Mesenchymal stem cell (in vitro differentiated cells and primary cell): ENCODE data around the gene RAB2B. TPM values are rescaled to one million over a fixed set of nuclear protein-coding genes. Genes with fewer than 3 reads are reported as not detected.
A peak's percentile ranks its signal among the peaks of the same experiment; 100 is the strongest.

Experiments used
- DNase-seq: peaks from one replicate; pipeline ENCODE4 v3.0.0-alpha.2; 2013
- H2AFZ ChIP-seq: one replicate; pipeline ENCODE4 v1.6.1; 2013; ENCODE audit warnings: low read depth, mild to moderate bottlenecking, control low read depth, inconsistent platforms, low read length, moderate library complexity
- H2AK5ac ChIP-seq: 2 replicates; pipeline ENCODE4 v1.6.1; 2013; ENCODE audit warnings: low read length, moderate library complexity, mild to moderate bottlenecking, inconsistent platforms; ENCODE audit not compliant: severe bottlenecking
- H2BK120ac ChIP-seq: one replicate; pipeline ENCODE4 v1.6.1; 2013; ENCODE audit warnings: low read depth, mild to moderate bottlenecking, inconsistent platforms, low read length, moderate library complexity
- H2BK12ac ChIP-seq, 2 experiments: one replicate each; pipeline ENCODE4 v1.6.1; 2013; ENCODE audit warnings: inconsistent platforms in 2 of 2, low read length in 2 of 2, mild to moderate bottlenecking in 2 of 2, moderate library complexity in 2 of 2, control low read depth in 1 of 2
- H2BK15ac ChIP-seq: one replicate; pipeline ENCODE4 v1.6.1; 2013; ENCODE audit warnings: mild to moderate bottlenecking, low read depth, inconsistent platforms; ENCODE audit not compliant: poor library complexity, severe bottlenecking
- H2BK5ac ChIP-seq: 2 replicates; pipeline ENCODE4 v1.6.1; 2013; ENCODE audit warnings: low read depth, mild to moderate bottlenecking, low read length, control low read depth, inconsistent platforms; ENCODE audit not compliant: poor library complexity, severe bottlenecking
- H3K14ac ChIP-seq, 2 experiments: one replicate each; pipeline ENCODE4 v1.6.1; 2013; ENCODE audit warnings: inconsistent platforms in 2 of 2, low read length in 2 of 2, control low read depth in 1 of 2, mild to moderate bottlenecking in 1 of 2, moderate library complexity in 1 of 2
- H3K18ac ChIP-seq, 2 experiments: one replicate each; pipeline ENCODE4 v1.6.1; 2013; ENCODE audit warnings: inconsistent platforms in 2 of 2, low read length in 2 of 2, control low read depth in 1 of 2, low read depth in 1 of 2, mild to moderate bottlenecking in 1 of 2
- H3K23ac ChIP-seq, 2 experiments: one replicate each; pipeline ENCODE4 v1.6.1; 2013; ENCODE audit warnings: inconsistent platforms in 2 of 2, low read length in 2 of 2, mild to moderate bottlenecking in 2 of 2, moderate library complexity in 2 of 2, control low read depth in 1 of 2
- H3K27ac ChIP-seq: 2 replicates; pipeline ENCODE4 v1.5.1; 2013; ENCODE audit warnings: mild to moderate bottlenecking, moderate library complexity, low read length, control low read depth, inconsistent platforms; ENCODE audit not compliant: poor library complexity, severe bottlenecking
- H3K27me3 ChIP-seq, 2 experiments: 2 replicates each; pipeline versions ENCODE4 v1.6.1 to v1.7.0; 2013; ENCODE audit warnings: low read length in 2 of 2, mild to moderate bottlenecking in 2 of 2, moderate library complexity in 2 of 2, control low read depth in 1 of 2, inconsistent platforms in 1 of 2; ENCODE audit not compliant: control insufficient read depth in 1 of 2, insufficient read depth in 1 of 2
- H3K36me3 ChIP-seq, 2 experiments: 2 replicates each; pipeline versions ENCODE4 v1.6.1 to v1.7.0; 2013; ENCODE audit warnings: low read length in 2 of 2, control low read depth in 1 of 2, inconsistent platforms in 1 of 2, low read depth in 1 of 2, mild to moderate bottlenecking in 1 of 2; ENCODE audit not compliant: insufficient read depth in 2 of 2, control insufficient read depth in 1 of 2
- H3K4ac ChIP-seq, 2 experiments: one replicate each; pipeline ENCODE4 v1.6.1; 2013; ENCODE audit warnings: inconsistent platforms in 2 of 2, low read length in 2 of 2, mild to moderate bottlenecking in 2 of 2, moderate library complexity in 2 of 2, control low read depth in 1 of 2, low read depth in 1 of 2
- H3K4me1 ChIP-seq: 2 replicates; pipeline ENCODE4 v1.6.1; 2013; ENCODE audit warnings: low read depth, low read length, control low read depth; ENCODE audit not compliant: control insufficient read depth, insufficient read depth
- H3K4me2 ChIP-seq: 2 replicates; pipeline ENCODE4 v1.6.1; 2013; ENCODE audit warnings: low read length, mild to moderate bottlenecking, inconsistent platforms; ENCODE audit not compliant: poor library complexity, severe bottlenecking
- H3K4me3 ChIP-seq, 2 experiments: 2 replicates each; pipeline versions ENCODE4 v1.5.1 to v1.7.0; 2013; ENCODE audit warnings: low read length in 2 of 2, mild to moderate bottlenecking in 2 of 2, control low read depth in 1 of 2, low read depth in 1 of 2; ENCODE audit not compliant: insufficient read depth in 1 of 2
- H3K79me1 ChIP-seq: replicated peaks from 2 replicates; pipeline ENCODE4 v1.6.1; 2013; ENCODE audit warnings: mild to moderate bottlenecking, control low read depth, low read length, inconsistent platforms; ENCODE audit not compliant: poor library complexity, severe bottlenecking
- H3K9ac ChIP-seq: 2 replicates; pipeline ENCODE4 v1.7.0; 2013; ENCODE audit warnings: mild to moderate bottlenecking, low read length, moderate library complexity
- H3K9me3 ChIP-seq: 2 replicates; pipeline ENCODE4 v1.7.0; 2013; ENCODE audit warnings: mild to moderate bottlenecking, low read length; ENCODE audit not compliant: control insufficient read depth
- H4K8ac ChIP-seq: one replicate; pipeline ENCODE4 v1.6.1; 2013; ENCODE audit warnings: inconsistent platforms, mild to moderate bottlenecking, low read length, moderate library complexity
- H4K91ac ChIP-seq: one replicate; pipeline ENCODE4 v1.6.1; 2013; ENCODE audit warnings: mild to moderate bottlenecking, low read length, inconsistent platforms
- WGBS: methylation state at CpG from one replicate; pipeline ENCODE4 v1.1.7; 2013; ENCODE audit warnings: mixed read lengths; 5-methylcytosine and 5-hydroxymethylcytosine counted together
- polyA plus RNA-seq, 2 experiments: library from polyadenylated mRNA; stranded (reverse); fragments of 200-250 nt; gene quantifications; one replicate each; pipeline ENCODE4 v1.2.3, GENCODE V29; 2013

RAB2B gene
- 21.3 TPM for polyA plus RNA-seq (2013, experiment 1 of 2)
- 20.2 TPM for polyA plus RNA-seq (2013, experiment 2 of 2)

DNA sequence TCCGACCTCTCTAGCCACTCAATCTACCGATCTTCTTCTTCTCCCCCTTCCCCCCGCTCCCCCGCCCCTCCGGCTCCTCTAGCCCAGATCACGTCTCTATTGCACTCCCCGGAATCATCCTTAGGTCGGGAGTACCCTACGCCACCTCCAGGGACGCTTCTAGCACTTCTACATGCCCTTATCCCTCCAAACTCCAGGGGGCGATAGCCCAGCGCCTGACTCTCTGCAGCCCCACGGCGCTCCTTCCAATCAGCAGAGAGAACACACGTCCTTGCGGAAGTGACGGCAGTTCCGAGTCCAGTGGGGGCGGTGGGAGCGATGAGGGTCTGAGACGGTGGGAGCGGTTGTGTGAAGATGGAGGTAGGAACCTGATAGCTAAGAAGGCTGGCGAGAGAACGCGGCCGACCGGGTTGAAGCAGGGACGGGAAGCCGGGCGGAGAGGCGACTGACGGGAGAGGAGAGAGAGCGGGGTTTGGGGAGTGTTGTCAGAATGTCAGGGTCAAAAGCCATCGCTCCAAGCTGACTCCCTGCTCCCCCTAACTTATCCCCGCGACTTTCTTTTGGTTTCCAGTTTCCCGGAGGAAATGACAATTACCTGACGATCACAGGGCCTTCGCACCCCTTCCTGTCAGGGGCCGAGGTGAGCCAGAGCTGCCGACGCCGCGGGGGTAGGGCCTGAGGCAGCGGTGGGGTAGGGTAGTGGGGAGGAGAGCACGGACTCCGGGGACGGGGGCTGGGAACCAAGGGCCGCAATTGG, at the start of gene RAB2B, which contains the start of gene TOX4:
RAB2B (minus strand) TSS at position 35 of the 757 bp plus-strand sequence. CDS start 87 bp downstream, outside the sequence.
TOX4 (plus strand) TSS at position 271 of the 757 bp plus-strand sequence; CDS start at position 355, 84 bp downstream.
- H3K9ac ChIP-seq, result peak within 1 kb of the TSS; percentile 95
- H3K9me3 ChIP-seq, result no peaks in the 10 kb centered on the region
- no peak within 1 kb of the TSS for H2BK15ac ChIP-seq
- no peak within 1 kb of the TSS for H4K91ac ChIP-seq
- peak within 1 kb of the TSS; percentile 59 for H3K4me2 ChIP-seq
- H3K18ac ChIP-seq, result peak within 1 kb of the TSS; percentile 75 to 82
- WGBS, result under 1% methylated on average over 37 of the region's 49 CpGs
- H4K8ac ChIP-seq, result peak within 1 kb of the TSS; percentile 72
- H3K4me1 ChIP-seq, result peaks cover 3% of the 10 kb centered on the region
- H3K27ac ChIP-seq, result peak within 1 kb of the TSS; percentile 83
- DNase-seq, result peak; percentile 99
- peak within 1 kb of the TSS; percentile 49 for H2BK120ac ChIP-seq
- peak within 1 kb of the TSS; percentile 92 to 94 for H3K4me3 ChIP-seq
- H3K23ac ChIP-seq, result no peak within 1 kb of the TSS
- H2BK5ac ChIP-seq, result peak within 1 kb of the TSS; percentile 83
- H3K36me3 ChIP-seq, result peaks cover 4 to 35% of the 10 kb centered on the region in 2 experiments
- H2AK5ac ChIP-seq, result no peak within 1 kb of the TSS
- peak within 1 kb of the TSS in 1 of 2 experiments; percentile 81 for H3K4ac ChIP-seq
- H3K79me1 ChIP-seq, result peaks cover 7% of the 10 kb centered on the region
- H3K14ac ChIP-seq, result peak within 1 kb of the TSS in 1 of 2 experiments; percentile 75
- H3K27me3 ChIP-seq, result no peaks in the 10 kb centered on the region
- H2BK12ac ChIP-seq, result no peak within 1 kb of the TSS
- H2AFZ ChIP-seq, result peak within 1 kb of the TSS; percentile 60

DNA sequence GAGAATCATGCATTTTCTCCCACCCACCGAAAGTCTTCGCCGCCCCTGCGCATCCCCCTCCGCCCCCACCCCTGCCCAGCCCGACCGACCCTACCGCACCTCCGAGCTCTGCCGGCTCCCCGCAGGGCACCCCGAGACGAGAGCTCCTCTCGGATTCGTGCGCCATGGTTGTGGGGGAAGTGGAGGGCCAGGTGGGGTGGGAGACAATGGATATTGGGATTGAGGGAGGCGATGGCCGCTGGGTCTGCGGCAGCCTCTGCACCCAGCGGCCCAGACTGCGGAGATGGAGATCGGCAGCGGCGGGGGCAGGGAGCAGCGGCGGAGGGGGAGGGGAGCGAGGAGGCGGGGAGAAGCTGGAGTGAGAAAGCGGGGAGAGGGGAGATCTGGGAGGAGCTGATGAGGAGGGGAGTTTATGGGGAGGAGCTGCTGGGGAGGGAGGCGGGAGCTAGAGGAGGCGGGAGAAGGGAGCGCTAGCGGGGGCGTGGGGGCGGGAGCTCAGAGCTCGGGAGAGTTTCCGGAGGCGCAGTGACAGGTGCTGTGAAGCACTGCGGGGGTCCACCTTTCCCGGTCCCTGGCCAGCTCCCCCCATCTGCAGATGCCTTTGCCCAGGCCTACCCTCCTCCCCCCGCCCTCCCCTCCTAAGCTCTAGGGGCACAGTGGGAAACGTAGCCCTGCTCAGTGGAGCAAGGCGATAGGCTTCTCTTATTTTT, 49.4 kb upstream of the RAB2B start, which contains the start of gene SALL2:
SALL2 (minus strand) TSS at position 385 of the 710 bp plus-strand sequence; CDS start at position 166, 219 bp downstream.
- Histone ChIP-seq H3K36me3 (peaks cover 0 to 30% of the 10 kb centered on the region in 2 experiments), H4K8ac (peak within 1 kb of the TSS; percentile 68), H3K9ac (peak within 1 kb of the TSS; percentile 74), H3K4me1 (peaks cover 24% of the 10 kb centered on the region), H3K18ac (peak within 1 kb of the TSS; percentile 47 to 92), H3K9me3 (no peaks in the 10 kb centered on the region), H3K23ac (no peak within 1 kb of the TSS), H2BK15ac (no peak within 1 kb of the TSS), H2AK5ac (peak within 1 kb of the TSS; percentile 91), H2BK5ac (peak within 1 kb of the TSS; percentile 53), H3K79me1 (peaks cover 37% of the 10 kb centered on the region), H3K27me3 (peaks cover 7 to 25% of the 10 kb centered on the region in 2 experiments), H3K14ac (peak within 1 kb of the TSS in 1 of 2 experiments; percentile 68), H3K27ac (peak within 1 kb of the TSS; percentile 69), H3K4me3 (peak within 1 kb of the TSS; percentile 75 to 76), H3K4ac (peak within 1 kb of the TSS in 1 of 2 experiments; percentile 81), H4K91ac (peak within 1 kb of the TSS; percentile 27), H2BK120ac (peak within 1 kb of the TSS; percentile 12), H3K4me2 (peak within 1 kb of the TSS; percentile 77), H2AFZ (peak within 1 kb of the TSS; percentile 68), H2BK12ac (no peak within 1 kb of the TSS)
- 0% methylated on average over 22 of the region's 43 CpGs for WGBS
- peak; percentile 74 for DNase-seq

DNA sequence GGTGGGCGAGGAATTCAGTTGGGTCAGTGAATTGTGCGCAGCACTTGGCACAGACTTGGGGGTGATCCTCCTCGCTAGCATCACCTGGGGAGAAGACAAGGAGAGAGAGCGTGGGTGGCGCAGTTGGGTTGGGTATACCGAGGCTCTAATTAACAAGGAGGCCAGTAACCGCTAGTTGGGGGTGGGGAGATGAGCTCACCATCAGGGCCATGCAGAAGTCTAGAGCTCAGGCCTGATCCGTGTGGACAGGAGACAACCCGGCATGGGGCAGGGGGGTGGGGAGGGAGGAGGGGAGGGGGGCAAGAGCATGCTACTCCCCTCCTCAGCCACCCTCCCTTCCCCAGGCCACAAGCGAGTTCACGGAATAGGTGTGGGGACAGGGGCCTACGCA, 48.8 kb upstream of the RAB2B start:
- WGBS, result 41% methylated on average over 5 of the region's 12 CpGs
- peak overlapping the region in 1 of 2 experiments; percentile 81 for H3K4ac ChIP-seq
- peak overlapping the region; percentile 12 for H2BK120ac ChIP-seq
- no peak overlapping the region for H2BK15ac ChIP-seq
- H3K14ac ChIP-seq, result peak overlapping the region in 1 of 2 experiments; percentile 68
- H3K9ac ChIP-seq, result peak overlapping the region; percentile 74
- peak overlapping the region; percentile 27 for H4K91ac ChIP-seq
- DNase-seq, result peak; percentile 38
- peak overlapping the region; percentile 77 for H3K4me2 ChIP-seq
- H3K4me3 ChIP-seq, result peak overlapping the region; percentile 75 to 76
- peak overlapping the region; percentile 68 for H4K8ac ChIP-seq
- H3K9me3 ChIP-seq, result no peaks in the 10 kb centered on the region
- no peak overlapping the region for H2AFZ ChIP-seq
- H3K27ac ChIP-seq, result peak overlapping the region; percentile 48
- peak overlapping the region; percentile 91 for H2AK5ac ChIP-seq
- no peak overlapping the region for H2BK12ac ChIP-seq
- H3K4me1 ChIP-seq, result peaks cover 24% of the 10 kb centered on the region
- H3K18ac ChIP-seq, result peak overlapping the region in 1 of 2 experiments; percentile 92
- no peak overlapping the region for H3K23ac ChIP-seq
- H3K79me1 ChIP-seq, result peaks cover 37% of the 10 kb centered on the region
- no peak overlapping the region for H2BK5ac ChIP-seq
- peaks cover 0 to 30% of the 10 kb centered on the region in 2 experiments for H3K36me3 ChIP-seq
- H3K27me3 ChIP-seq, result peaks cover 6 to 20% of the 10 kb centered on the region in 2 experiments
